22Rv1 (cell line): ENCODE data around the gene SPOCK2.

Experiments
- H3K27ac ChIP-seq: fragments of 450-650 bp; 2 replicates; pipeline ENCODE4 v1.5.1; 2017
- CTCF ChIP-seq: fragments of 450-650 bp; IDR thresholded peaks from 2 replicates; pipeline ENCODE4 v1.5.1; 2017; ENCODE audit warnings: mild to moderate bottlenecking
- ZFX ChIP-seq: fragments of 450-650 bp; IDR thresholded peaks from 2 replicates; pipeline ENCODE4 v1.6.1; 2017; ENCODE audit warnings: antibody characterized with exemption, borderline replicate concordance

SPOCK2 gene

GRCh38 chr10:72092987-72093386, 4.6 kb upstream of the SPOCK2 start:
- no peak overlapping the region for H3K27ac ChIP-seq
- no peak for TF ChIP-seq ZFX
- TF ChIP-seq CTCF: no peak

- H3K27ac ChIP-seq: no peak overlapping the region
- TF ChIP-seq ZFX (no peak), CTCF (no peak)
Measured at GRCh38 chr10:72092171-72092924, 4.0 kb upstream of the SPOCK2 start.

- TF ChIP-seq CTCF (no peak), ZFX (no peak)
- no peak overlapping the region for H3K27ac ChIP-seq
Measured at GRCh38 chr10:72090326-72090725, 2.0 kb upstream of the SPOCK2 start.

GRCh38 chr10:72089618-72090017, 1.3 kb upstream of the SPOCK2 start:
- TF ChIP-seq ZFX: no peak
- TF ChIP-seq CTCF: no peak

GRCh38 chr10:72088889-72089575, 681 bp upstream of the SPOCK2 start:
- no peak overlapping the region for H3K27ac ChIP-seq
- no peak for TF ChIP-seq CTCF
- no peak for TF ChIP-seq ZFX

More at GRCh38 chr10:72089618-72090017, 1.3 kb upstream of the SPOCK2 start:
- H3K27ac ChIP-seq: no peak overlapping the region

GRCh38 chr10:72087392-72087968, 871 bp downstream of the SPOCK2 start:
- no peak overlapping the region for H3K27ac ChIP-seq
- TF ChIP-seq CTCF (no peak), ZFX (no peak)
